Subcutaneous abdominal adipose tissue (tissue), 5 donors: ENCODE data around the gene AATF.

Experiments
- H3K27ac ChIP-seq: one replicate; pipeline ENCODE4 v1.7.0; 2013; ENCODE audit warnings: low read depth, mild to moderate bottlenecking, inconsistent platforms, low read length, moderate library complexity
- H3K27me3 ChIP-seq, 5 donors: one replicate each; pipeline ENCODE4 v1.7.0; 2013; ENCODE audit warnings: low read length in 5 of 5, inconsistent platforms in 1 of 5; ENCODE audit not compliant: control insufficient read depth in 5 of 5, insufficient read depth in 4 of 5
- H3K36me3 ChIP-seq, 5 donors: one replicate each; pipeline ENCODE4 v1.7.0; 2013; ENCODE audit warnings: low read length in 5 of 5; ENCODE audit not compliant: control insufficient read depth in 5 of 5, insufficient read depth in 5 of 5
- H3K4me1 ChIP-seq, 5 donors: one replicate each; pipeline ENCODE4 v1.7.0; 2013; ENCODE audit warnings: low read length in 5 of 5, mild to moderate bottlenecking in 3 of 5, moderate library complexity in 1 of 5; ENCODE audit not compliant: control insufficient read depth in 5 of 5, insufficient read depth in 5 of 5
- H3K4me3 ChIP-seq, 5 donors: one replicate each; pipeline ENCODE4 v1.7.0; 2013; ENCODE audit warnings: low read length in 5 of 5, low read depth in 1 of 5
- H3K9ac ChIP-seq, 5 donors: one replicate each; pipeline ENCODE4 v1.7.0; 2013; ENCODE audit warnings: low read length in 5 of 5, mild to moderate bottlenecking in 4 of 5, moderate library complexity in 3 of 5
- H3K9me3 ChIP-seq, 5 donors: one replicate each; pipeline ENCODE4 v1.7.0; 2013; ENCODE audit warnings: low read length in 5 of 5; ENCODE audit not compliant: control insufficient read depth in 5 of 5
- donor health status: healthy.
- donor health status: healthy.
- donor health status: healthy.
- donor health status: healthy.
- donor health status: healthy.

The AATF gene

GRCh38 chr17:36919407-36919968 lies 29.3 kb upstream of the AATF start:
- H3K4me1 ChIP-seq, result no peaks in the 10 kb centered on the region
- H3K36me3 ChIP-seq, result no peaks in the 10 kb centered on the region
- H3K9me3 ChIP-seq, result no peaks in the 10 kb centered on the region
- no peak overlapping the region for H3K9ac ChIP-seq
- H3K27me3 ChIP-seq, result peaks cover 31 to 54% (median 44%) of the 10 kb centered on the region in 5 donors
- H3K27ac ChIP-seq, result no peak overlapping the region
- H3K4me3 ChIP-seq, result no peak overlapping the region

GRCh38 chr17:36920032-36921005 lies 28.4 kb upstream of the AATF start:
- H3K4me1 ChIP-seq, result no peaks in the 10 kb centered on the region
- no peak overlapping the region for H3K27ac ChIP-seq
- peaks cover 31 to 54% (median 47%) of the 10 kb centered on the region in 5 donors for H3K27me3 ChIP-seq
- no peaks in the 10 kb centered on the region for H3K9me3 ChIP-seq
- no peaks in the 10 kb centered on the region for H3K36me3 ChIP-seq
- no peak overlapping the region for H3K9ac ChIP-seq
- no peak overlapping the region for H3K4me3 ChIP-seq

DNA sequence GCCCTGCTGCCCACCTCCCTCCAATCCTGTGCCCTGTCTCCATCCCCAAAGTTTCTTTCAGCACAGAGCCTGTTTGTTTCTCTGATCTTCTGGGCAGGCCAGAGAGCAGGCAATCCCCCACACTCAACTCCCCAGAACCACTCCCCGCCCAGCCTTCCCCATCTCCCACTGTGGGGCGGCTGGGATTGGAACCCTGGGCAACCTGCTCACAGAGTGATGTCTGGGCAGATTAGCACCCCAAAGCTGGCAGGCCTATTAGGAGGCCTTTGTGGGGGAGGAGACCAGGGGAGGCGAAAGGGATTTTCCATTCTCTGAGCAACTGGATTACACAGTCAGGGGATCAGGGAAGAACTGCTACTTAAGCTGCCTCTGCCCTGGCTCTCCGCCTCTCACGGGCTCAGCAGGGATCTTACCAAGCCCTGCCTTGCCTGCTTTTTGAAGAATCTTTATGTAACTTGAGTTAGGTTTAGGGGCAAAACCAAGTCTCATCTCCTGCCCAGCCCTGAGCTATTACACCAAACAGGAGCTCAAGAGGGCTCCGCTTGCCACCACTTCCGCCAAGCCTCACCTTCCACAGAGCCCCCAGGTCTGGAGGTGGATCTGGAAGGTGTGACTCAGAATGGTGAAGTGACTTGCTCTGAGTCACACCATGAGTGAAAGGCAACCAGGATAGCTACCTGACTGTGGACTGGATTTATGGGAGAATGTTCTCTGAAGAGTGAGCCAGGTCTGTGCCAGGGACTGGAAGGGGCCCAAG lies 27.5 kb upstream of the AATF start:
- H3K4me1 ChIP-seq, result no peaks in the 10 kb centered on the region
- no peak overlapping the region for H3K27ac ChIP-seq
- no peaks in the 10 kb centered on the region for H3K36me3 ChIP-seq
- H3K27me3 ChIP-seq, result peaks cover 31 to 59% (median 48%) of the 10 kb centered on the region in 5 donors
- no peak overlapping the region for H3K9ac ChIP-seq
- H3K4me3 ChIP-seq, result no peak overlapping the region
- H3K9me3 ChIP-seq, result no peaks in the 10 kb centered on the region

- H3K27ac ChIP-seq, result no peak overlapping the region
- H3K4me3 ChIP-seq, result no peak overlapping the region
- no peaks in the 10 kb centered on the region for H3K9me3 ChIP-seq
- H3K9ac ChIP-seq, result no peak overlapping the region
- no peaks in the 10 kb centered on the region for H3K36me3 ChIP-seq
- no peaks in the 10 kb centered on the region for H3K4me1 ChIP-seq
- peaks cover 31 to 59% (median 49%) of the 10 kb centered on the region in 5 donors for H3K27me3 ChIP-seq
Measured at GRCh38 chr17:36922175-36922574, 26.6 kb upstream of the AATF start.

- peaks cover 0 to 9% (median 7%) of the 10 kb centered on the region in 5 donors for H3K4me1 ChIP-seq
- H3K27ac ChIP-seq, result no peak overlapping the region
- H3K9me3 ChIP-seq, result no peaks in the 10 kb centered on the region
- H3K36me3 ChIP-seq, result no peaks in the 10 kb centered on the region
- H3K9ac ChIP-seq, result no peak overlapping the region
- peaks cover 24 to 70% (median 57%) of the 10 kb centered on the region in 5 donors for H3K27me3 ChIP-seq
- no peak overlapping the region for H3K4me3 ChIP-seq
Measured at GRCh38 chr17:36923814-36924221, 24.9 kb upstream of the AATF start.

GRCh38 chr17:36926226-36926625 lies 22.5 kb upstream of the AATF start:
- Histone ChIP-seq H3K27ac (no peak overlapping the region), H3K9me3 (no peaks in the 10 kb centered on the region), H3K36me3 (no peaks in the 10 kb centered on the region), H3K4me3 (no peak overlapping the region), H3K4me1 (peaks cover 0 to 11% (median 7%) of the 10 kb centered on the region in 5 donors), H3K9ac (no peak overlapping the region), H3K27me3 (peaks cover 31 to 71% (median 66%) of the 10 kb centered on the region in 5 donors)

GRCh38 chr17:36926701-36927100 lies 22.1 kb upstream of the AATF start:
- Histone ChIP-seq H3K27me3 (peaks cover 32 to 71% (median 66%) of the 10 kb centered on the region in 5 donors), H3K9me3 (no peaks in the 10 kb centered on the region), H3K9ac (no peak overlapping the region), H3K27ac (no peak overlapping the region), H3K4me3 (no peak overlapping the region), H3K36me3 (no peaks in the 10 kb centered on the region), H3K4me1 (peaks cover 0 to 15% (median 9%) of the 10 kb centered on the region in 5 donors)

GRCh38 chr17:36928471-36929345 lies 20.0 kb upstream of the AATF start:
- Histone ChIP-seq H3K27me3 (peaks cover 39 to 81% (median 69%) of the 10 kb centered on the region in 5 donors), H3K36me3 (no peaks in the 10 kb centered on the region), H3K9me3 (no peaks in the 10 kb centered on the region), H3K4me3 (peak overlapping the region in 1 of 5 donors; percentile 16), H3K9ac (no peak overlapping the region), H3K27ac (no peak overlapping the region), H3K4me1 (peaks cover 2 to 34% (median 28%) of the 10 kb centered on the region in 5 donors)

DNA sequence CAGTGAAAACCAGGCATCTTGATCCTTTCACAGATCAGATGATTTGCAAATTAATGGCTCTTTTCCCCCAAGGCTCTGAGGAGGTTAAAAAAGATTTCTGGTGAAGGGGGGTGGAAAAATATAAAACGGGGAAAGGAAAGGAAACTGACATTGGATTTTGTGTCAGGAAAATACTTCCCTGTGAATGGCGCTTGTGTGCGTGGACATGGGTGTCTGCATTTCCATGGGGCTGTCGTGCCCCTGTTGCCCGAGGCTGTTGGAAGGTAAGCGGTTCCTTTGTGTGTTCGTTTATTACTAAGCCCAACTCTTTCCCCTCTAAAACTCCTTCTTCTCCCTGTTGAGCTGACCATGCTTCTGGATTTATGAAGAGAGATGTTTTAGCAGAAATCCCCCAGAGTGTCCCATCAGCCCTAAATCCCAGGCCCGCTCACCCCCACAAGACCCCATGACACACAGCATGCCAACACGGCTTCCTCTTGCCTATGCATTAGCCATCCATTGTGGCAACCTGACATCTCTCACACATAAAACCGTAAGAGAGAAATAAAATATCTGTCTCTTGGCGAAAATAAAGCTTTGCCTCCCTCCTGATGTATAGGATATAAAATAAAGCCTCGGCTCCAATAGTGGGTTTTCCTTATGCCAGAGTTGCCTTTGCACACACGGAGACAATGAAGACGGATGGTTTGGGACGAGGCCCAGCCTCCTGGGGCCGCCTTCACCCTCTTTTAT lies 18.7 kb upstream of the AATF start:
- Histone ChIP-seq H3K9me3 (no peaks in the 10 kb centered on the region), H3K4me1 (peaks cover 3 to 47% (median 41%) of the 10 kb centered on the region in 5 donors), H3K27ac (no peak overlapping the region), H3K9ac (no peak overlapping the region), H3K36me3 (no peaks in the 10 kb centered on the region), H3K4me3 (no peak overlapping the region), H3K27me3 (peaks cover 52 to 91% (median 80%) of the 10 kb centered on the region in 5 donors)
